HepG2 (cell line): Measurements from ENCODE around the gene ABHD12. TPM values are rescaled to one million over a fixed set of nuclear protein-coding genes. Genes with fewer than 3 reads are reported as not detected.
A peak's percentile ranks its signal among the peaks of the same experiment; 100 is the strongest.

ENCODE experiments used
- ATAC-seq: fragments of 200-7000 bp; cut with Tn5 transposase; 3 replicates; pipeline ENCODE4 v1.9.1; 2020; ENCODE audit warnings: mild to moderate bottlenecking, moderate library complexity
- BruUV-seq: library from RNA; stranded (reverse); fragments of 400-500 nt; replicated peaks from 2 replicates; lab custom pipeline; 2021; lab: Mats Ljungman, UMichigan
- CTCF ChIA-PET: fragments of 300-600 bp; formaldehyde crosslinking; extraction: SDS; loops from one replicate; lab custom pipeline; 2021; ENCODE audit warnings: low total read pairs, inconsistent platforms, low intra/inter-chr PET ratio; lab: Yijun Ruan, JAX
- POLR2A ChIA-PET: fragments of 350-600 bp; sonication (Branson Sonifier 250); formaldehyde crosslinking; loops from one replicate; lab custom pipeline; 2020; ENCODE audit warnings: antibody characterized with exemption, inconsistent platforms; lab: Yijun Ruan, JAX
- DNase-seq: peaks from one replicate; pipeline ENCODE4 v3.0.0-alpha.2; 2015; ENCODE audit warnings: low spot score
- FAIRE-seq: peaks from 3 replicates; lab custom pipeline; 2011; peaks lifted over from hg19 to GRCh38; lab: Jason Lieb, UNC
- H2AFZ ChIP-seq: one replicate; pipeline ENCODE4 v1.6.1; 2011; ENCODE audit warnings: low read length, inconsistent platforms
- H3K27ac ChIP-seq: fragments of 300-600 bp; 3 replicates; pipeline ENCODE4 v1.8.0; 2011; ENCODE audit warnings: mixed run types, mild to moderate bottlenecking, mixed read lengths, low read length, inconsistent platforms; ENCODE audit not compliant: insufficient read depth; ENCODE audit errors: extremely low read length
- H3K27me3 ChIP-seq, 2 experiments: fragments of 200-600 bp in 1 of 2; 2 replicates in 1 of 2; 3 replicates in 1 of 2; pipeline versions ENCODE4 v1.6.0 to v1.8.0; 2011; ENCODE audit warnings: low read length in 2 of 2, mild to moderate bottlenecking in 2 of 2, moderate library complexity in 2 of 2, inconsistent platforms in 1 of 2; ENCODE audit not compliant: insufficient read depth in 2 of 2, control insufficient read depth in 1 of 2
- H3K36me3 ChIP-seq, 2 experiments: fragments of 200-600 bp in 1 of 2; replicated peaks in 1 of 2; 2 replicates in 1 of 2; 3 replicates in 1 of 2; pipeline versions ENCODE4 v1.5.1 to v1.8.0; 2011; ENCODE audit warnings: low read length in 2 of 2, inconsistent platforms in 1 of 2; ENCODE audit not compliant: insufficient read depth in 2 of 2, control insufficient read depth in 1 of 2
- H3K4me1 ChIP-seq: 2 replicates; pipeline ENCODE4 v1.5.1; 2012; ENCODE audit warnings: low read length, inconsistent platforms; ENCODE audit not compliant: insufficient read depth
- H3K4me2 ChIP-seq: 2 replicates; pipeline ENCODE4 v1.6.0; 2011; ENCODE audit warnings: low read depth, low read length, inconsistent platforms
- H3K4me3 ChIP-seq, 3 experiments: fragments of 200-600 bp in 1 of 3; sonication (generic), shearing (Covaris generic) in 1 of 3; replicated peaks in 1 of 3; 2 replicates each; pipeline ENCODE4 v1.5.1; 2011 to 2016; ENCODE audit warnings: low read length in 3 of 3, inconsistent platforms in 2 of 3, low read depth in 2 of 3, mild to moderate bottlenecking in 2 of 3, control low read depth in 1 of 3, mixed read lengths in 1 of 3; ENCODE audit not compliant: insufficient read depth in 1 of 3
- H3K79me2 ChIP-seq: one replicate; pipeline ENCODE4 v1.6.1; 2011; ENCODE audit warnings: low read length, inconsistent platforms; ENCODE audit not compliant: insufficient read depth
- H3K9ac ChIP-seq: 2 replicates; pipeline ENCODE4 v1.6.0; 2011; ENCODE audit warnings: mild to moderate bottlenecking, low read depth, low read length, inconsistent platforms; ENCODE audit not compliant: insufficient read depth
- H3K9me3 ChIP-seq: 2 replicates; pipeline ENCODE4 v1.5.1; 2012; ENCODE audit warnings: mild to moderate bottlenecking, low read length
- H4K20me1 ChIP-seq: 2 replicates; pipeline ENCODE4 v1.6.0; 2011; ENCODE audit warnings: inconsistent platforms, mild to moderate bottlenecking, low read length, moderate library complexity; ENCODE audit not compliant: insufficient read depth
- ASH2L ChIP-seq: fragments of 300-600, 200-600 bp; sonication (generic); IDR thresholded peaks from 2 replicates; pipeline ENCODE4 v1.7.0; 2017; ENCODE audit warnings: low read depth, mild to moderate bottlenecking, moderate library complexity, mixed read lengths, low read length; ENCODE audit not compliant: insufficient read length
- CBX2 ChIP-seq, 2 experiments: fragments of 200-600 bp in 1 of 2; sonication (generic); formaldehyde crosslinking in 1 of 2; IDR thresholded peaks; 2 replicates each; pipeline versions ENCODE4 v1.7.0 to v1.8.1; 2018 to 2022; ENCODE audit warnings: low read depth in 2 of 2, low read length in 1 of 2, mild to moderate bottlenecking in 1 of 2, missing genetic modification reagents in 1 of 2
- CTCF ChIP-seq: sonication (generic); formaldehyde crosslinking; IDR thresholded peaks from 2 replicates; pipeline ENCODE4 v1.5.0; 2020; ENCODE audit warnings: mild to moderate bottlenecking, missing genetic modification reagents, moderate library complexity
- FOXK1 ChIP-seq: sonication (generic); formaldehyde crosslinking; IDR thresholded peaks from 2 replicates; pipeline ENCODE4 v1.4.0; 2020; ENCODE audit warnings: low read depth, missing genetic modification reagents, borderline replicate concordance
- FOXP4 ChIP-seq: sonication (generic); formaldehyde crosslinking; IDR thresholded peaks from 2 replicates; pipeline ENCODE4 v1.4.0; 2020; ENCODE audit warnings: missing genetic modification reagents
- GABPB1 ChIP-seq: IDR thresholded peaks from 2 replicates; pipeline ENCODE4 v1.6.1; 2016; ENCODE audit warnings: mild to moderate bottlenecking, missing genetic modification reagents, moderate library complexity, missing compliant biosample characterization
- HMGA1 ChIP-seq: sonication (generic); formaldehyde crosslinking; conservative IDR thresholded peaks from 2 replicates; pipeline ENCODE4 v1.4.0; 2020; ENCODE audit warnings: missing genetic modification reagents
- POLR2AphosphoS5 ChIP-seq: IDR thresholded peaks from 2 replicates; pipeline ENCODE4 v1.6.1; 2012; ENCODE audit warnings: low read depth, low read length
- SPEN ChIP-seq: sonication (generic); formaldehyde crosslinking; IDR thresholded peaks from 2 replicates; pipeline ENCODE4 v1.5.1; 2020; ENCODE audit warnings: low read depth, mild to moderate bottlenecking, missing genetic modification reagents
- TGIF2 ChIP-seq: IDR thresholded peaks from 2 replicates; pipeline ENCODE4 v1.6.1; 2016; ENCODE audit warnings: control low read depth, missing compliant biosample characterization
- TRIM24 ChIP-seq: sonication (generic); formaldehyde crosslinking; IDR thresholded peaks from 2 replicates; pipeline ENCODE4 v1.8.0; 2022; ENCODE audit warnings: mild to moderate bottlenecking, missing genetic modification reagents
- ZMYM4 ChIP-seq: sonication (generic); formaldehyde crosslinking; IDR thresholded peaks from 2 replicates; pipeline ENCODE4 v1.8.1; 2023; ENCODE audit warnings: mild to moderate bottlenecking, missing genetic modification reagents
- ZNF260 ChIP-seq: sonication (generic); formaldehyde crosslinking; IDR thresholded peaks from 2 replicates; pipeline ENCODE4 v1.4.0; 2020; ENCODE audit warnings: missing genetic modification reagents, low read depth, mild to moderate bottlenecking, borderline replicate concordance
- ZNF501 ChIP-seq: sonication (generic); formaldehyde crosslinking; IDR thresholded peaks from 2 replicates; pipeline ENCODE4 v1.5.1; 2020; ENCODE audit warnings: mild to moderate bottlenecking, moderate library complexity, missing genetic modification reagents
- ZNF556 ChIP-seq: sonication (generic); formaldehyde crosslinking; IDR thresholded peaks from 2 replicates; pipeline ENCODE4 v1.4.0; 2020; ENCODE audit warnings: mild to moderate bottlenecking, missing genetic modification reagents, borderline replicate concordance
- ZNF704 ChIP-seq: sonication (generic); formaldehyde crosslinking; IDR thresholded peaks from 2 replicates; pipeline ENCODE4 v1.8.1; 2023; ENCODE audit warnings: mild to moderate bottlenecking, inconsistent platforms, moderate library complexity, missing genetic modification reagents, borderline replicate concordance
- ZNF878 ChIP-seq: sonication (generic); formaldehyde crosslinking; IDR thresholded peaks from 2 replicates; pipeline ENCODE4 v1.8.1; 2023; ENCODE audit warnings: mild to moderate bottlenecking, missing genetic modification reagents, moderate library complexity
- ZSCAN9 ChIP-seq: IDR thresholded peaks from 2 replicates; pipeline ENCODE4 v1.6.1; 2016; ENCODE audit warnings: borderline replicate concordance
- WGBS: methylation state at CpG from one replicate; pipeline ENCODE4 v1.1.6; 2017; ENCODE audit warnings: low lambda C conversion rate; 5-methylcytosine and 5-hydroxymethylcytosine counted together
- in situ Hi-C: cut with HindIII; loops from 2 replicates; pipeline ENCODE4 v1.10.0; 2017; ENCODE audit warnings: low pct_unique_long_range_greater_than_20kb; ENCODE audit not compliant: extremely low pct_ligation_motif_present
- intact Hi-C: fragments of 100-400 bp; cut with micrococcal nuclease; formaldehyde crosslinking; loops from one replicate; pipeline ENCODE4 v1.10.0; 2022; ENCODE audit not compliant: unreplicated experiment
- polyA plus RNA-seq, 8 experiments: library from polyadenylated mRNA; depleted of rRNA in 3 of 8; stranded (reverse) in 7 of 8; unstranded in 1 of 8; fragments of >200 nt; fragmentation: Illumina TruSeq in 4 of 8; extraction: Trizol in 4 of 8; gene quantifications; 2 replicates each; pipeline versions ENCODE4 v1.2.1 to v1.2.3, GENCODE V29; 2011 to 2016; ENCODE audit warnings: low read depth in 4 of 8, missing spikeins in 1 of 8, mixed read lengths in 1 of 8; ENCODE audit not compliant: insufficient read depth in 1 of 8
- total RNA-seq, 5 experiments: library from RNA; depleted of rRNA; stranded (reverse); fragments of >200 nt; fragmentation: Illumina TruSeq; extraction: Trizol; gene quantifications; 2 replicates each; pipeline ENCODE4 v1.2.3, GENCODE V29; 2016; ENCODE audit warnings: low read depth in 1 of 5

The ABHD12 gene
- total and polyA plus RNA-seq, 2 of the 13 experiments (the other 11 are each of a cell fraction or from before 2014, with no cell fraction given), result 23.5 to 72.1 TPM

GRCh38 chr20:25378189-25378883 lies 12.3 kb downstream of the ABHD12 start:
- Histone ChIP-seq H3K27me3 (no peaks in the 10 kb centered on the region; a peak in 1 of 5 replicates), H3K4me3 (peak overlapping the region in 1 of 3 experiments; percentile 15; a peak in 1 of 6 replicates), H3K79me2 (peaks cover 55% of the 10 kb centered on the region), H4K20me1 (peaks cover 75% of the 10 kb centered on the region), H3K27ac (peak overlapping the region; percentile 14), H3K9me3 (no peaks in the 10 kb centered on the region), H3K36me3 (peaks cover 0 to 4% of the 10 kb centered on the region in 2 experiments; a peak in 4 of 5 replicates), H2AFZ (no peak overlapping the region), H3K4me2 (peak overlapping the region; percentile 62), H3K4me1 (peaks cover 64% of the 10 kb centered on the region), H3K9ac (0 out of 2 replicates have a peak overlapping the region, but pooled peaks have one; percentile 9)
- ChIA-PET CTCF (interaction anchor here (0.6 to 1.3 kb wide), 3 partner anchors 21 to 68 kb away, joined by 3 to 5 read pairs (median 3); no protein-coding TSS in a partner anchor), POLR2A (interaction anchor here (0.6 to 2.2 kb wide), 14 partner anchors 10 to 206 kb away, joined by 3 to 25 read pairs (median 4); partner anchors contain the start of genes ABHD12, GINS1 and PYGB)
- 3% methylated on average over 5 of the region's 5 CpGs for WGBS
- intact Hi-C loops, result loop anchor here (1.0 to 2.0 kb wide), 3 partner anchors 12 to 68 kb away; partner anchors contain the start of gene ABHD12
- in situ Hi-C loops, result no loop called here
- ATAC-seq (peak; percentile 87), FAIRE-seq (peak; percentile 96), DNase-seq (peak; percentile 99)
- no TSS peak for BruUV-seq
- no peak for TF ChIP-seq POLR2AphosphoS5
- peak; percentile 33 for TF ChIP-seq ASH2L
- TF ChIP-seq ZSCAN9 (CRISPR knock-in tag), result no peak; the same call in 1 of the 2 replicates
- peak; percentile 83 for TF ChIP-seq FOXP4
- TF ChIP-seq ZNF260 (CRISPR knock-in tag), result no peak
- TF ChIP-seq GABPB1 (CRISPR knock-in tag), result no peak
- no peak for TF ChIP-seq TGIF2 (CRISPR knock-in tag)
- no peak for TF ChIP-seq SPEN (CRISPR knock-in tag)
- TF ChIP-seq CBX2 (IDR thresholded peaks at IDR 0.05; ENCODE audit: low read depth, low read length), result no peak
- TF ChIP-seq CBX2 (CRISPR knock-in tag; IDR thresholded peaks at IDR 0.05; ENCODE audit: low read depth), result no peak
- no peak for TF ChIP-seq ZNF704 (CRISPR knock-in tag)
- peak; percentile 38 for TF ChIP-seq ZNF878 (CRISPR knock-in tag)
- TF ChIP-seq ZNF556 (CRISPR knock-in tag), result peak; percentile 78; the same call in 1 of the 2 replicates
- TF ChIP-seq CTCF (CRISPR knock-in tag), result no peak
- no peak for TF ChIP-seq ZNF501 (CRISPR knock-in tag)
- 0 out of 2 replicates have a peak, but pooled peaks have one; percentile 24 for TF ChIP-seq TRIM24 (CRISPR knock-in tag)
- peak; percentile 70 for TF ChIP-seq ZMYM4 (CRISPR knock-in tag)
- no peak for TF ChIP-seq HMGA1 (CRISPR knock-in tag)
- TF ChIP-seq FOXK1, result no peak
